ENCODE results near the gene SIGLEC11.

SIGLEC11 gene

DNA sequence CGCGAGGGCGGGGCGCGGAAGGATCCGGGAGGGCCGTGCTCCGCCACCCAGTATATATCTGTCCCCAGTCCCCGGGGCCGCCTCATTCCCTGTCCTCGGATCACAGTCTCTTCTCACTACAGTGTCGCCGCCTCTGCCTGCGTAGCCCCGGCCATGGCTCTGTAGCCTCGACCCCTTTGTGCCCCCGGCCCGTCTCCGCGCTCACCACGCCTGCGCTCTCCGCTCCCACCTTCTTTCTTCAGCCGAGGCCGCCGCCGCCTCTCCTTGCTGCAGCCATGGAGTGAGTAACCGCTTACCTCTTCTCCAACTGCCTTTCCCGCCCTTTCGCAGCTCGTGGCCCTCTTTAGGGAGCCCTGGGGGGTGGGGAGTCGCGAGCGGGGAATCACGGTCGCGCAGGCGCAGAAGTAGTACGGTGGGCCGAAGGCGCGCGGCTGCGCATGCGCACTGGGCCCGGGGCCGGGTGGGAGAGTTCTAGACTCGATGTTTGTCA is 31.8 kb downstream of the SIGLEC11 start, which contains the start of the genes ATF5 and NUP62 (continued):
- TF ChIP-seq, protein P1, sequence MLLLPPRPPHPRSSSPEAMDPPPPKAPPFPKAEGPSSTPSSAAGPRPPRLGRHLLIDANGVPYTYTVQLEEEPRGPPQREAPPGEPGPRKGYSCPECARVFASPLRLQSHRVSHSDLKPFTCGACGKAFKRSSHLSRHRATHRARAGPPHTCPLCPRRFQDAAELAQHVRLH (tag by site-specific recombination; IDR thresholded peaks at IDR 0.05), result peak; percentile 34; the same call in 1 of the 2 replicates
- TF ChIP-seq, protein P2, sequence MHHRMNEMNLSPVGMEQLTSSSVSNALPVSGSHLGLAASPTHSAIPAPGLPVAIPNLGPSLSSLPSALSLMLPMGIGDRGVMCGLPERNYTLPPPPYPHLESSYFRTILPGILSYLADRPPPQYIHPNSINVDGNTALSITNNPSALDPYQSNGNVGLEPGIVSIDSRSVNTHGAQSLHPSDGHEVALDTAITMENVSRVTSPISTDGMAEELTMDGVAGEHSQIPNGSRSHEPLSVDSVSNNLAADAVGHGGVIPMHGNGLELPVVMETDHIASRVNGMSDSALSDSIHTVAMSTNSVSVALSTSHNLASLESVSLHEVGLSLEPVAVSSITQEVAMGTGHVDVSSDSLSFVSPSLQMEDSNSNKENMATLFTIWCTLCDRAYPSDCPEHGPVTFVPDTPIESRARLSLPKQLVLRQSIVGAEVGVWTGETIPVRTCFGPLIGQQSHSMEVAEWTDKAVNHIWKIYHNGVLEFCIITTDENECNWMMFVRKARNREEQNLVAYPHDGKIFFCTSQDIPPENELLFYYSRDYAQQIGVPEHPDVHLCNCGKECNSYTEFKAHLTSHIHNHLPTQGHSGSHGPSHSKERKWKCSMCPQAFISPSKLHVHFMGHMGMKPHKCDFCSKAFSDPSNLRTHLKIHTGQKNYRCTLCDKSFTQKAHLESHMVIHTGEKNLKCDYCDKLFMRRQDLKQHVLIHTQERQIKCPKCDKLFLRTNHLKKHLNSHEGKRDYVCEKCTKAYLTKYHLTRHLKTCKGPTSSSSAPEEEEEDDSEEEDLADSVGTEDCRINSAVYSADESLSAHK (tag by site-specific recombination; IDR thresholded peaks at IDR 0.05), result peak; percentile 46; the same call in 1 of the 2 replicates
- TF ChIP-seq ZNF404 (tag by site-specific recombination; IDR thresholded peaks at IDR 0.05) (0 out of 2 replicates have a peak, but pooled peaks have one; percentile 9), ZNF114 (tag by site-specific recombination; IDR thresholded peaks at IDR 0.05) (no peak), YY1 (tag by site-specific recombination; IDR thresholded peaks at IDR 0.05) (peak; percentile 49; the same call in 1 of the 2 replicates), ZNF391 (tag by site-specific recombination; IDR thresholded peaks at IDR 0.05; ENCODE audit: borderline replicate concordance, low read depth) (peak; percentile 66), ZNF561 (tag by site-specific recombination; IDR thresholded peaks at IDR 0.05; ENCODE audit: borderline replicate concordance) (0 out of 2 replicates have a peak, but pooled peaks have one; percentile 16), ZFHX2 (tag by site-specific recombination; conservative IDR thresholded peaks at IDR 0.05) (peak; percentile 63), ZNF629 (tag by site-specific recombination; IDR thresholded peaks at IDR 0.05) (0 out of 2 replicates have a peak, but pooled peaks have one; percentile 8), GLI2 (tag by site-specific recombination; IDR thresholded peaks at IDR 0.05; ENCODE audit: borderline replicate concordance, low read depth) (no peak), ZNF610 (tag by site-specific recombination; IDR thresholded peaks at IDR 0.05; ENCODE audit: borderline replicate concordance) (peak; percentile 22; the same call in 1 of the 2 replicates), ZNF175 (tag by site-specific recombination; IDR thresholded peaks at IDR 0.05) (no peak), ZNF169 (tag by site-specific recombination; IDR thresholded peaks at IDR 0.05) (no peak; the same call in 1 of the 2 replicates), ZNF24 (tag by site-specific recombination; IDR thresholded peaks at IDR 0.05) (peak; percentile 53; the same call in 1 of the 2 replicates), YY2 (tag by site-specific recombination; IDR thresholded peaks at IDR 0.05) (peak; percentile 83), ZNF777 (tag by site-specific recombination; IDR thresholded peaks at IDR 0.05; ENCODE audit: borderline replicate concordance) (0 out of 2 replicates have a peak, but pooled peaks have one; percentile 55), ZNF791 (tag by site-specific recombination; IDR thresholded peaks at IDR 0.05) (no peak), RBAK (tag by site-specific recombination; IDR thresholded peaks at IDR 0.05) (no peak; the same call in 1 of the 2 replicates), ZNF394 (tag by site-specific recombination; IDR thresholded peaks at IDR 0.05; ENCODE audit: borderline replicate concordance) (peak; percentile 72; the same call in 1 of the 2 replicates), KLF16 (tag by site-specific recombination; IDR thresholded peaks at IDR 0.05) (peak; percentile 98), ZNF76 (tag by site-specific recombination; IDR thresholded peaks at IDR 0.05; ENCODE audit: borderline replicate concordance, low read depth) (peak; percentile 84)
- TF ChIP-seq, protein P3, sequence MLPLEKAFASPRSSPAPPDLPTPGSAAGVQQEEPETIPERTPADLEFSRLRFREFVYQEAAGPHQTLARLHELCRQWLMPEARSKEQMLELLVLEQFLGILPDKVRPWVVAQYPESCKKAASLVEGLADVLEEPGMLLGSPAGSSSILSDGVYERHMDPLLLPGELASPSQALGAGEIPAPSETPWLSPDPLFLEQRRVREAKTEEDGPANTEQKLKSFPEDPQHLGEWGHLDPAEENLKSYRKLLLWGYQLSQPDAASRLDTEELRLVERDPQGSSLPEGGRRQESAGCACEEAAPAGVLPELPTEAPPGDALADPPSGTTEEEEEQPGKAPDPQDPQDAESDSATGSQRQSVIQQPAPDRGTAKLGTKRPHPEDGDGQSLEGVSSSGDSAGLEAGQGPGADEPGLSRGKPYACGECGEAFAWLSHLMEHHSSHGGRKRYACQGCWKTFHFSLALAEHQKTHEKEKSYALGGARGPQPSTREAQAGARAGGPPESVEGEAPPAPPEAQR (tag by site-specific recombination; IDR thresholded peaks at IDR 0.05), result peak; percentile 84
- TF ChIP-seq, protein P4, sequence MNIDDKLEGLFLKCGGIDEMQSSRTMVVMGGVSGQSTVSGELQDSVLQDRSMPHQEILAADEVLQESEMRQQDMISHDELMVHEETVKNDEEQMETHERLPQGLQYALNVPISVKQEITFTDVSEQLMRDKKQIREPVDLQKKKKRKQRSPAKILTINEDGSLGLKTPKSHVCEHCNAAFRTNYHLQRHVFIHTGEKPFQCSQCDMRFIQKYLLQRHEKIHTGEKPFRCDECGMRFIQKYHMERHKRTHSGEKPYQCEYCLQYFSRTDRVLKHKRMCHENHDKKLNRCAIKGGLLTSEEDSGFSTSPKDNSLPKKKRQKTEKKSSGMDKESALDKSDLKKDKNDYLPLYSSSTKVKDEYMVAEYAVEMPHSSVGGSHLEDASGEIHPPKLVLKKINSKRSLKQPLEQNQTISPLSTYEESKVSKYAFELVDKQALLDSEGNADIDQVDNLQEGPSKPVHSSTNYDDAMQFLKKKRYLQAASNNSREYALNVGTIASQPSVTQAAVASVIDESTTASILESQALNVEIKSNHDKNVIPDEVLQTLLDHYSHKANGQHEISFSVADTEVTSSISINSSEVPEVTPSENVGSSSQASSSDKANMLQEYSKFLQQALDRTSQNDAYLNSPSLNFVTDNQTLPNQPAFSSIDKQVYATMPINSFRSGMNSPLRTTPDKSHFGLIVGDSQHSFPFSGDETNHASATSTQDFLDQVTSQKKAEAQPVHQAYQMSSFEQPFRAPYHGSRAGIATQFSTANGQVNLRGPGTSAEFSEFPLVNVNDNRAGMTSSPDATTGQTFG (tag by site-specific recombination; IDR thresholded peaks at IDR 0.05; ENCODE audit: borderline replicate concordance), result peak; percentile 82
- TF ChIP-seq, protein P5, sequence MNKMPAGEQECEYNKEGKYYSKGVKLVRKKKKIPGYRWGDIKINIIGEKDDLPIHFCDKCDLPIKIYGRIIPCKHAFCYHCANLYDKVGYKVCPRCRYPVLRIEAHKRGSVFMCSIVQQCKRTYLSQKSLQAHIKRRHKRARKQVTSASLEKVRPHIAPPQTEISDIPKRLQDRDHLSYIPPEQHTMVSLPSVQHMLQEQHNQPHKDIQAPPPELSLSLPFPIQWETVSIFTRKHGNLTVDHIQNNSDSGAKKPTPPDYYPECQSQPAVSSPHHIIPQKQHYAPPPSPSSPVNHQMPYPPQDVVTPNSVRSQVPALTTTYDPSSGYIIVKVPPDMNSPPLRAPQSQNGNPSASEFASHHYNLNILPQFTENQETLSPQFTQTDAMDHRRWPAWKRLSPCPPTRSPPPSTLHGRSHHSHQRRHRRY (tag by site-specific recombination; IDR thresholded peaks at IDR 0.05), result peak; percentile 46; the same call in 1 of the 2 replicates
- TF ChIP-seq, protein P6, sequence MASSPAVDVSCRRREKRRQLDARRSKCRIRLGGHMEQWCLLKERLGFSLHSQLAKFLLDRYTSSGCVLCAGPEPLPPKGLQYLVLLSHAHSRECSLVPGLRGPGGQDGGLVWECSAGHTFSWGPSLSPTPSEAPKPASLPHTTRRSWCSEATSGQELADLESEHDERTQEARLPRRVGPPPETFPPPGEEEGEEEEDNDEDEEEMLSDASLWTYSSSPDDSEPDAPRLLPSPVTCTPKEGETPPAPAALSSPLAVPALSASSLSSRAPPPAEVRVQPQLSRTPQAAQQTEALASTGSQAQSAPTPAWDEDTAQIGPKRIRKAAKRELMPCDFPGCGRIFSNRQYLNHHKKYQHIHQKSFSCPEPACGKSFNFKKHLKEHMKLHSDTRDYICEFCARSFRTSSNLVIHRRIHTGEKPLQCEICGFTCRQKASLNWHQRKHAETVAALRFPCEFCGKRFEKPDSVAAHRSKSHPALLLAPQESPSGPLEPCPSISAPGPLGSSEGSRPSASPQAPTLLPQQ (tag by site-specific recombination; IDR thresholded peaks at IDR 0.05), result peak; percentile 96

Measured in HEK293 (cell line).